Lower lobe of right lung (tissue), 2 donors: ENCODE results near the gene ITPR1. TPM values are rescaled to one million over a fixed set of nuclear protein-coding genes. Genes with fewer than 3 reads are reported as not detected.
A peak's percentile ranks its signal among the peaks of the same experiment; 100 is the strongest.

Experiments
- ATAC-seq, 2 donors: fragments of 200-7000 bp; cut with Tn5 transposase; one replicate each; pipeline ENCODE4 v1.9.1; 2020 to 2022; ENCODE audit warnings: mild to moderate bottlenecking in 2 of 2, moderate library complexity in 2 of 2
- DNase-seq: peaks from one replicate; pipeline ENCODE4 v3.0.0-alpha.2; 2020
- H3K27ac ChIP-seq: fragments of 200-600 bp; one replicate; pipeline ENCODE4 v1.8.0; 2022
- H3K27me3 ChIP-seq: fragments of 200-600 bp; one replicate; pipeline ENCODE4 v1.8.0; 2022; ENCODE audit warnings: low read depth
- H3K36me3 ChIP-seq: fragments of 200-600 bp; one replicate; pipeline ENCODE4 v1.8.0; 2022; ENCODE audit warnings: mild to moderate bottlenecking
- H3K4me1 ChIP-seq: fragments of 200-600 bp; one replicate; pipeline ENCODE4 v1.8.0; 2022
- H3K4me3 ChIP-seq: fragments of 200-600 bp; one replicate; pipeline ENCODE4 v1.8.0; 2022; ENCODE audit warnings: mild to moderate bottlenecking
- H3K9me3 ChIP-seq: fragments of 200-600 bp; one replicate; pipeline ENCODE4 v1.8.0; 2022
- intact Hi-C: fragments of 100-400 bp; cut with DNase I; formaldehyde crosslinking; loops from one replicate; pipeline ENCODE4 v1.11.0; 2022
- total RNA-seq: library from RNA; stranded (reverse); fragmentation: NEBNext Ultra II Directional; extraction: Animal tissue kit (Norgen Biotek cat#: 25700); gene quantifications from one replicate; pipeline ENCODE4 v1.2.1, GENCODE V29; 2021
- TF ChIP-seq, protein P1 (sequence below): fragments of 200-600 bp; IDR thresholded peaks from one replicate; pipeline ENCODE4 v1.8.0; 2022; ENCODE audit warnings: antibody characterized with exemption, mild to moderate bottlenecking
- donor health status: DM: no; HTN: yes; CAD: no; lungs with severe emphysema.

Gene ITPR1
- total RNA-seq, 1 donor from 2014 or later: 69.1 TPM

DNA sequence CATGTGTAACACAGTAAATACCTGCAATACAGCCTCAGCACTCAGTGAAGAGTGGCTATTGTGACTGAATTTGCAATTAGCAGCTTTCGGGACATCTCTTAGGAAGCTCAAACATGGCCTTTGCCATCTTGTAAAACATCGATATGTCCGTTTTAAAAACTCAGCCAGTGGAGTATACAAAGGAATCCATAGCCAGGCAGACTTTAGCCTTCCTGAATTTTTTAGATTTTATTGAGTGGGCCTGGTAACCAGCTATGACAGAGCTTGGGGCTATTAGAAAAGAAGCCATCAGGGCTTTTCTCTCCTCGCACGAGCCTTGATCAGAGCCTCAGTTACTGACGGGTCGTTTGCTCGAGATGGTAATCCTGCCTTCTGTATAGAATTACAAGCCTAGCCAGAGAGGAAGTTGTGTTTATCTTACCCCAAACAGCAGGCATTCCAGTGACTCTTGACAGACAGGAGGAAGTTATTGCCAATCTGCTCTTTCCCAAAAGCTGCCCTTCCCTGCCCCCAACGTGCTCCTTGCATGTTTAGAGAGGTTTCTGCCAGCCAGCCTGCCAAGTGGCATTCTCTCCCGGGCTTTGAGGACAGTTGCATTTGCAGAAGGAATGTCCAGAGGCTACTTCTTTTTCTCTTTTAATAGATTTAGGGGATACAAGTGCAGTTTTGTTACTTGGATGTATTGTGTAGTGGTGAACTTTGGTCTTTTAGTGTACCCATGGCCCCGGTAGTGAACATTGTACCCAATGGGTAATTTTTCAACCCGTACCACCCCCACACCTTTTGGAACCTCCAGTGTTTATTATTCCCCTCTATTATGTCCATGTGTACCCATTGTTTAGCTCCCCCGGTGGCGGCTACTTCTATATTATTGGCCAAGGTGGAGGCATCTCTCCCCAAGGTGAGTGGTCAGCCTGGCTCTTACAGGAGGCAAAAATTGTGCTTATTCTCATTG, 40.6 kb downstream of the ITPR1 start:
- ATAC-seq: peak; percentile 72 to 74
- Histone ChIP-seq H3K27ac (peak overlapping the region; percentile 19), H3K27me3 (no peaks in the 10 kb centered on the region), H3K4me3 (peak overlapping the region; percentile 7), H3K9me3 (no peaks in the 10 kb centered on the region), H3K4me1 (peaks cover 46% of the 10 kb centered on the region), H3K36me3 (no peaks in the 10 kb centered on the region)
- intact Hi-C loops: no loop called here
- TF ChIP-seq, protein P1, sequence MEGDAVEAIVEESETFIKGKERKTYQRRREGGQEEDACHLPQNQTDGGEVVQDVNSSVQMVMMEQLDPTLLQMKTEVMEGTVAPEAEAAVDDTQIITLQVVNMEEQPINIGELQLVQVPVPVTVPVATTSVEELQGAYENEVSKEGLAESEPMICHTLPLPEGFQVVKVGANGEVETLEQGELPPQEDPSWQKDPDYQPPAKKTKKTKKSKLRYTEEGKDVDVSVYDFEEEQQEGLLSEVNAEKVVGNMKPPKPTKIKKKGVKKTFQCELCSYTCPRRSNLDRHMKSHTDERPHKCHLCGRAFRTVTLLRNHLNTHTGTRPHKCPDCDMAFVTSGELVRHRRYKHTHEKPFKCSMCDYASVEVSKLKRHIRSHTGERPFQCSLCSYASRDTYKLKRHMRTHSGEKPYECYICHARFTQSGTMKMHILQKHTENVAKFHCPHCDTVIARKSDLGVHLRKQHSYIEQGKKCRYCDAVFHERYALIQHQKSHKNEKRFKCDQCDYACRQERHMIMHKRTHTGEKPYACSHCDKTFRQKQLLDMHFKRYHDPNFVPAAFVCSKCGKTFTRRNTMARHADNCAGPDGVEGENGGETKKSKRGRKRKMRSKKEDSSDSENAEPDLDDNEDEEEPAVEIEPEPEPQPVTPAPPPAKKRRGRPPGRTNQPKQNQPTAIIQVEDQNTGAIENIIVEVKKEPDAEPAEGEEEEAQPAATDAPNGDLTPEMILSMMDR: no peak
- DNase-seq: peak; percentile 75

DNA sequence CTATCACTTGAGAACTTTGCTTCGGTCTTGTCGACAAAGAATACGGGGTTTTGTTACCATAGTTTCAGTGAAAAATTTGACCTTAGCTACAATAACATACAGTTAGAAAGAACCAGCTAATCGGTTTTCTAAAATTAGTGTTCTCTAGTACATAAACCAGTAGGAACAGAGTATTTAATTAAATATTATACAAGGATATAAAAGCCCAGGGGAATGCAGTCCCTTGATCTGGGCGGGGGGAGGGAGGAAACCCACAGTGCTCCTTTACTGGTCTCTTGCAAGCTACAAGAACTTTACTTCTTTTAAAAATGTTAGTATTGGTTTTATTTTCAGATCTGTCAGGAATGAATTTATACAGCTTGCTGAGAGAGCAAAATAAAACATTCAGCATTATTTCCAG, 41.8 kb downstream of the ITPR1 start:
- DNase-seq: no peak
- ATAC-seq: peak; percentile 7 to 43
- intact Hi-C loops: no loop called here
- Histone ChIP-seq H3K4me1 (peaks cover 42% of the 10 kb centered on the region), H3K4me3 (no peak overlapping the region), H3K36me3 (no peaks in the 10 kb centered on the region), H3K9me3 (no peaks in the 10 kb centered on the region), H3K27me3 (no peaks in the 10 kb centered on the region), H3K27ac (peak overlapping the region; percentile 19)
- TF ChIP-seq, protein P1: no peak

DNA sequence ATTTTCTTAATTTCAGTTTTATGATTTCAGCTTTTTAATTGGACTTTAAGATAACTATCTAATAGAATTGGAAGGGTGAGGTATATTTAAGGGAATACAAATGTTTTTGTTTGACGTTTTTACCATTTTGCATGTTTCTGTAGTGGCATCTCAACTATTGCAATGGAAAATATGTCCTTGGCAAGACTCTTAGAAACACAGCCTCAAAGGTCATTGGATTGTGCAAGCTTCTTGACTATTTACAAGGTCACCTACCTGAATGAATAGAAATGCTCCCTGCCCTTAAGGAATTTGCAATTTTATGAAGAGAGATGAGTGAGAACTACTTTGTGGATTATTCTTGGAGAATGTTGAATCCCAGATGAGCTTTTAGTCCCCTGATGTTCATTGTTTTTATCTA, 43.1 kb downstream of the ITPR1 start:
- peaks cover 38% of the 10 kb centered on the region for H3K4me1 ChIP-seq
- ATAC-seq: no peak
- H3K36me3 ChIP-seq: no peaks in the 10 kb centered on the region
- DNase-seq: no peak
- H3K4me3 ChIP-seq: no peak overlapping the region
- intact Hi-C loops: no loop called here
- H3K27me3 ChIP-seq: no peaks in the 10 kb centered on the region
- TF ChIP-seq, protein P1: no peak
- H3K27ac ChIP-seq: no peak overlapping the region
- H3K9me3 ChIP-seq: no peaks in the 10 kb centered on the region

DNA sequence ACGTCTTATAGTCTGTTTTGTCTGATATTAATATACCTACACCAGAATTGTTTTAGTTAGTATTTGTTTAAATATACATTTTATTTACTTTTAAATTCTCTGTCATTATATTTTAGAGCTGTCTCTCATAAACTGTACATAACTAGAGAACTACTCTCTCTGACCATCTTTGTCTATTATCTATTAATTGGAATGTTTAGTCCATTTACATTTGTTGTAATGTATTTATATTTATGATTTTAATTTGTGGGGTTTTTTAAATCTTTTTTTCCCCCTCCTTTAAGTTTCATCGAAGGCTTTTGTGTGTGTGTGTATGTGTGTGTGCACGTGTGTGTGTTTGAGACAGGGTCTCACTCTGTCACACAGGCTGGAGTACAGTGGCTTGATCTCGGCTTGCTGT, 47.1 kb downstream of the ITPR1 start:
- Histone ChIP-seq H3K27ac (no peak overlapping the region), H3K4me3 (no peak overlapping the region), H3K9me3 (no peaks in the 10 kb centered on the region), H3K4me1 (no peaks in the 10 kb centered on the region), H3K27me3 (no peaks in the 10 kb centered on the region), H3K36me3 (no peaks in the 10 kb centered on the region)
- ATAC-seq: no peak
- TF ChIP-seq, protein P1: no peak
- intact Hi-C loops: no loop called here
- no peak for DNase-seq

DNA sequence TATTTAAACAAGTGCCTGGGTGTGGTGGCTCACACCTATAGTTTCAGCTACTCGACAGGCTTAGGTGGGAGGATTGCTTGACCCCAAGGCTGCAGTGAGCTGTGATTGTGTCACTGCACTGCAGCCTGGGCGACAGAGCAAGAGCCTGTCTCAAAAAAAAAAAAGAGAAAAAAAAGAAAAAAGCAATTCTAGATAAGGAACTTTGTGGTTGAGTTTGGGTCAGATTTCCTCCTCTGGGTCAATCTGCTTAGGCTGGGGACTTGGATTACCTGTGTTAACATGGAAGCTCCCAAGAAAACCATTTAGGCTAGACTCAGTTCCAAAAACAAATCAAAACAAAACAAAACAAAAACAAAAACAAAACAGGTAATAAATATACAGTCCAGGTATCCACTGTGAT, 50.0 kb downstream of the ITPR1 start:
- Histone ChIP-seq H3K4me1 (no peaks in the 10 kb centered on the region), H3K27me3 (no peaks in the 10 kb centered on the region), H3K4me3 (no peak overlapping the region), H3K9me3 (no peaks in the 10 kb centered on the region), H3K27ac (no peak overlapping the region), H3K36me3 (no peaks in the 10 kb centered on the region)
- TF ChIP-seq, protein P1: no peak
- intact Hi-C loops: no loop called here
- DNase-seq: no peak
- ATAC-seq: no peak
